HG03439 (cell line): ENCODE results near the gene ADH1B.
"Not testable (repeated sequence)": the region's sequence is repeated elsewhere in the genome, so short reads cannot be mapped to it uniquely, and the experiment has no call there.

Experiments used
- ATAC-seq: cut with Tn5 transposase; IDR thresholded peaks from one replicate; pipeline ENCODE4 v1.9.1; 2021; ENCODE audit warnings: mild to moderate bottlenecking, moderate library complexity; ENCODE audit not compliant: unreplicated experiment

The ADH1B gene

GRCh38 chr4:99324979-99325378, 3.8 kb upstream of the ADH1B start:
- no peak for ATAC-seq

- no peak for ATAC-seq
These were observed 3.2 kb upstream of the ADH1B start for GRCh38 chr4:99324361-99324760.

- ATAC-seq: no peak
These were observed 2.6 kb upstream of the ADH1B start for GRCh38 chr4:99323756-99324155.

GRCh38 chr4:99317811-99318210, 3.4 kb downstream of the ADH1B start:
- not testable (repeated sequence) for ATAC-seq

GRCh38 chr4:99317354-99317753, 3.8 kb downstream of the ADH1B start:
- ATAC-seq: no peak

- no peak for ATAC-seq
These were observed 5.4 kb downstream of the ADH1B start for GRCh38 chr4:99315839-99316238.

- no peak for ATAC-seq
These were observed 7.0 kb downstream of the ADH1B start for GRCh38 chr4:99314211-99314610.

DNA sequence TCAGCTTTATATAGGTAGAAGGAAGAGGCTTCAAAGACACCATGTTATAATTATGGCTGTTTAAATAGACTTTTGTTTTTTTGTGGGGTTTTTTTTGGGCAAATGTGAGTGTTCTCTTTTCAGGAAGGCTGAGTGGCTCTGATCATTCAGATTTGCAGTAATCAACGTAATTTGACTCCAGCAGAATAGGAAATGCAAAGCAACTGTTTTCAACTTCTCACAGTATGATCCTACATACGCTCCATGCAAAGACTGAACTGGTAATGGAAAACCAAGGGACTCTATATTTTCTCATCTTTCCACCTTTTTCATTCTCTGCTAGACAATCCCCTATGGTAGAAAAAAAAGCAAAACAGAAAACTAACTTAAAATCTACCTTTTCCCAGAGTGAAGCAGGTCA, 10.8 kb downstream of the ADH1B start:
- no peak for ATAC-seq

DNA sequence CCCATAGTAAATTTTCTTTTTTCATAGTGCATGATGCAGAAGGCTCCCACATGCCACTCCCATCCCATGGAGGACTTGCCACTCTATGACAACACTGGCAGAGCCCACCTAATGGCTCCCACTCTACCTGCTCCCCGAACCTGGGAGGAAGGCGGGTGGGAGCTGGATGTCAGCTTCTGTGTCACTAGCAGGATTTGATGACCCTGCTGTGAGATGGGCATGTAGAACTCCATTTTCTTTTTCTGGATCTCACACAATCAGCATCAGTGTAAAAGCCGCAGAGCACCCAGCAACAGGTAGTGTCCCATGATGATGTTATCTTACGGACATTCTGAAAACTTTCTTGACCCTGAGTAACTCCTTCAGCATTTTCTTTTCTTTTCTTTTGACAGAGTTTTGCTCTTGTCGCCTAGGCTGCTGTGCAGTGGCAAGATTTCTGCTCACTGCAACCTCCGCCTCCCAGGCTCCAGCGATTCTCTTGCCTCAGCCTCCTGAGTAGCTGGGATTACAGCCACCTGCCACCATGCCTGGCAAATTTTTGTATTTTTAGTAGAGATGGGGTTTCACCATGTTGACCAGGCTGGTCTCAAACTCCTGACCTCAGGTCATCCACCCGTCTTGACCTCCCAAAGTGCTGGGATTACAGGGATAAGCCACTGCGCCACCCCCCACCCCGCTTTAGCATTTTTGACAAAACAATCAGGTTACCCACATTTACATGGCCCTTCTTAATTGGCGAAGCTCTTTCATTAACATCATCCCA, 15.4 kb downstream of the ADH1B start:
- ATAC-seq: no peak

DNA sequence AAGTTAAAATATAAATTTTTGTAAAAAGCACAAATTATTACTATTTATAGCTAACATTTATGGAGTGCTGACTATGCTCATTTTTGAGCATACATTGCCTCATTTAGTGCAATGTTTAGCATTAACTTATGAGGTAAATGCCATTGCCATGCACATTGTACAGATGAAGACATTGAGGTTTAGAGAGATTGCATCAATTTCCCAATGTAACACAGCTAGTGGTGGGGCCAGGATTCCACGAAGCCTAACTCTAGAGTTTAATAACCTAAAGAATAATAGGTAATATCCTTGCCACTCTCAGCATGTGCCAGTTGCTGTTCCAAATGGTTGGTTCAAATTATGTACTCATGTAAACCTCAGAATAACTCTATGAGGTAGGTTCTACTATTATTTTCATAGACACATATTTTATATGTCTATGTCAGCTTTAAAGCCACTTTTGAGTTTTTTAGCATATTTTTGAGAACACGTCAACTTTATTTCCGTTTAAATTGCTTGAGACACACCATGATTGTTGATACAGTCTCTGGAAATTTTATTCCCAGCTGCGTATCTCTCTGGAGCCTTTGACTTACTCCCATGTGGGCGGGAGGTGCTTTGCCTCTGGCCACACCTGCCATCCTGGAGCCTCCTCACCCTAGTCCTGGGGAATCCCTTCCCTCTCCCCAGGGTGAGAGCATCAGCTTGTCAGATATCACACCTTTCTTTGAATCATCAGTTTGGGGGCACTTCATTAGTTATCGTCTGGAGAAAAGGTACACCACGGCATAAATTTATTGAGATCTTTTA, 19.6 kb downstream of the ADH1B start:
- no peak for ATAC-seq

GRCh38 chr4:99300934-99301333, 20.3 kb downstream of the ADH1B start:
- ATAC-seq: no peak

DNA sequence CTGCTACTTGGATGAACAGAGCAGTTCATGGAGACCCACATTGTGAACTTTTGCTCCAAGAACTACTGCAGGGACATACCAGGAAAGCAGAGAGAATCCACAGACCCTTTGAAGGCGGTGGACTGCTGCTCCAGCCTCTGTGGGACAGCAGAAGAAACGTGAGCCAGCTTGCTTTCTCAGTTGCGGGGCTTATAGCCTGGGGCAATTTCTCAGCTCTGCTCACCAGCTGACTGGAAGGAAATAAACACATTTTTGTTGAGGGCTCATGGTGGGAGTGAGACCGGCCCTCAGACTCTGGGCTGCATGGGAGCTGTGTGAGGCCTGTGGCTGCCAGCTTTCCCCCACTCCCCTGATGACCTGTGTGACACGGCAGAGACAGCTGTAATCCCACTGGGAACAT, 27.8 kb downstream of the ADH1B start:
- no peak for ATAC-seq

GRCh38 chr4:99290848-99291786, 30.1 kb downstream of the ADH1B start, which contains the start of gene ADH1A:
Gene ADH1A (minus strand): TSS chr4:99290985. CDS start chr4:99290914, 71 bp downstream.
- no peak for ATAC-seq

- no peak for ATAC-seq
These were observed 35.8 kb downstream of the ADH1B start for GRCh38 chr4:99285387-99285786.

GRCh38 chr4:99282731-99283130, 38.5 kb downstream of the ADH1B start:
- no peak for ATAC-seq

DNA sequence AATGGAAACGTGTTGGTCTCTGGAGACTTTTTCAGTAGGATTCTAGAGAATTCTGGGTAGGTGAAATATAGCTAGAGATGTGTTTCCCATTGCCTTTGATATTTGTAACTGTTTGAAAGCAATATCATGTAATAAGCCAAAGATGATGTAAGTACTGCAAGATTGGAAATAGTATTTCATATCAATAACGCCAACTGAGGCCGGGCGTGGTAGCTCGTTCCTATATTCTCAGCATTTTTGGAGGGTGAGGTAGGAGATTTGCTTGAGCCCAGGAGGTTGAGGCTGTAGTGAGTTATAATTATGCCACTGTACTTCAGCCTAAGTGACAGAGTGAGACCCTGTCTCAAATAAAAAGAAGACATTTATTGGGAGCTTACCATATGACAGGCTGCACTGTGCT, 39.9 kb downstream of the ADH1B start:
- ATAC-seq: no peak

DNA sequence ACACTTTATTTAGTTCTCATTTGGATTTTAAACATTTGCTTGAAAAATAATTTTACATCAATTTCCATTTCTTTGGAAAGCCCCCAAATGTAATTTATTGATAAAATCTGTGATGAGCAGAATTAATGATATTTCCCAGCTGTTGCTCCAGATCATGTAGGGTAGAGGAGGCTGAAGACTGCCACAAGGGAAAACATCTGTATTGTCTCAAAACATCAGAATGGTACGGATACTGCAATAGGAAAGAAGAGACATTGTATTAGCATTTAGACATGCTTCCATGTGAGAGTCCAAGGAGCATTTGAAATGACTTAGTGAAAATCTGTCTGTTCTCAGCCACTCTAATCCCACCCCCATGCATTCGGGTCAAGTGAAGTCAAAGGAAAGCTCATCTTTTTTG, 44.8 kb downstream of the ADH1B start:
- ATAC-seq: no peak

DNA sequence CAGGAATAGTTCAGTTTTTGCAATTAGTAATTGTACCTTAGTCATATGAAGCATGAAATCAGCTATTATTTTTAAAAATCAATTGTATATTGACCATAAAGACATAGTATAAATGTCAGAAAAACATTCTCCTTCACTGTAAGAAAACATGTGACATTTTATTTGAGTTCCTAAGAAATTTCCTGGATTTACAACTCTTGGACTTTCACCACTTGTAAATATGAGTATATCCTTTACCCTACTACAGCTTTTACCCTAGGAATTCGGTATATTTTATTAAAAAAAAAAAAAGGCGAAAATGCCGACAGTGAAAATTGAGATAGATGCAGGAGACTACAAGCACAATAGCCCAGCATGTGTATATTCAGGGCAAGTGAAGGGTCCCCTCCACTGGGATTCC, 45.3 kb downstream of the ADH1B start:
- ATAC-seq: no peak

- ATAC-seq: no peak
These were observed 46.2 kb downstream of the ADH1B start for GRCh38 chr4:99275050-99275449.

GRCh38 chr4:99273704-99274103, 47.5 kb downstream of the ADH1B start:
- no peak for ATAC-seq

- ATAC-seq: no peak
These were observed 56.3 kb downstream of the ADH1B start for GRCh38 chr4:99264927-99265326.
